Cardiac muscle cell (in vitro differentiated cells and primary cell): ENCODE data around the gene HID1. TPM values are rescaled to one million over a fixed set of nuclear protein-coding genes. Genes with fewer than 3 reads are reported as not detected.
"Not testable (repeated sequence)": the region's sequence is repeated elsewhere in the genome, so short reads cannot be mapped to it uniquely, and the experiment has no call there.

Source experiments
- DNase-seq, 2 donors: peaks; one replicate each; pipeline versions ENCODE4 v3.0.0 to v3.0.0-alpha.2; 2010 to 2017; ENCODE audit warnings: low read depth in 1 of 2, low spot score in 1 of 2
- H3K27ac ChIP-seq: fragments of 200-600 bp; sonication (generic); 2 replicates; pipeline ENCODE4 v1.5.1; 2016
- H3K27me3 ChIP-seq: fragments of 200-600 bp; sonication (generic); 2 replicates; pipeline ENCODE4 v1.6.0; 2016; ENCODE audit warnings: control low read depth
- H3K36me3 ChIP-seq: fragments of 200-600 bp; sonication (generic); 2 replicates; pipeline ENCODE4 v1.5.1; 2016; ENCODE audit warnings: control low read depth
- H3K4me1 ChIP-seq: fragments of 200-600 bp; sonication (generic); 2 replicates; pipeline ENCODE4 v1.8.1; 2017; ENCODE audit warnings: low read depth, mild to moderate bottlenecking, mixed run types
- H3K4me3 ChIP-seq: fragments of 200-600 bp; sonication (generic); 2 replicates; pipeline ENCODE4 v1.5.1; 2016; ENCODE audit warnings: mild to moderate bottlenecking
- H3K9me3 ChIP-seq: fragments of 200-600 bp; sonication (generic); 2 replicates; pipeline ENCODE4 v1.5.1; 2017; ENCODE audit warnings: low read depth, mild to moderate bottlenecking, control low read depth
- CTCF ChIP-seq: IDR thresholded peaks from 2 replicates; pipeline ENCODE4 v1.5.1; 2012; ENCODE audit warnings: low read depth, mild to moderate bottlenecking, low read length
- polyA plus RNA-seq: library from polyadenylated mRNA; unstranded; fragments of >200 nt; fragmentation: Nextera tagmentation; extraction: Ambion mirVana; gene quantifications from 2 replicates; pipeline ENCODE4 v1.2.1, GENCODE V29; 2016
- total RNA-seq: library from RNA; depleted of rRNA; stranded (reverse); fragments of >200 nt; gene quantifications from 2 replicates; pipeline ENCODE4 v1.2.3, GENCODE V29; 2016

The HID1 gene
- total and polyA plus RNA-seq, 2 experiments from 2014 or later = 45.4 to 46.3 TPM

GRCh38 chr17:74987909-74988711 lies 15.6 kb upstream of the HID1 start:
- peak; percentile 36 for TF ChIP-seq CTCF
- H3K36me3 ChIP-seq = no peaks in the 10 kb centered on the region

GRCh38 chr17:74987418-74987908 lies 14.9 kb upstream of the HID1 start, which contains the start of gene CDR2L:
TSS of gene CDR2L (plus strand) at chr17:74987632. CDS start at chr17:74988044, 412 bp downstream.
- Histone ChIP-seq H3K36me3 (no peaks in the 10 kb centered on the region), H3K27ac (peak within 1 kb of the TSS; percentile 73), H3K4me1 (no peaks in the 10 kb centered on the region), H3K27me3 (no peaks in the 10 kb centered on the region), H3K9me3 (no peaks in the 10 kb centered on the region), H3K4me3 (peak within 1 kb of the TSS; percentile 83)
- peak; percentile 95 to 97 for DNase-seq
- no peak for TF ChIP-seq CTCF

More at GRCh38 chr17:74987909-74988711, 15.6 kb upstream of the HID1 start:
- H3K4me3 ChIP-seq = peak overlapping the region; percentile 83
- no peaks in the 10 kb centered on the region for H3K9me3 ChIP-seq
- peak; percentile 70 to 73 for DNase-seq
- H3K4me1 ChIP-seq = no peaks in the 10 kb centered on the region
- no peaks in the 10 kb centered on the region for H3K27me3 ChIP-seq
- H3K27ac ChIP-seq = peak overlapping the region; percentile 73

- no peaks in the 10 kb centered on the region for H3K4me1 ChIP-seq
- no peak for DNase-seq
- no peak for TF ChIP-seq CTCF
- H3K4me3 ChIP-seq = no peak overlapping the region
- H3K27me3 ChIP-seq = no peaks in the 10 kb centered on the region
- no peak overlapping the region for H3K27ac ChIP-seq
- H3K9me3 ChIP-seq = no peaks in the 10 kb centered on the region
- no peaks in the 10 kb centered on the region for H3K36me3 ChIP-seq
Observed at GRCh38 chr17:74986206-74986576, 13.6 kb upstream of the HID1 start.

GRCh38 chr17:74982663-74983313 lies 10.2 kb upstream of the HID1 start:
- DNase-seq = peak in 1 of 2 donors; percentile 10

GRCh38 chr17:74981979-74982662 lies 9.6 kb upstream of the HID1 start:
- Histone ChIP-seq H3K36me3 (no peaks in the 10 kb centered on the region), H3K27me3 (no peaks in the 10 kb centered on the region), H3K27ac (peak overlapping the region; percentile 61), H3K4me1 (no peaks in the 10 kb centered on the region), H3K9me3 (no peaks in the 10 kb centered on the region), H3K4me3 (peak overlapping the region; percentile 61)
- TF ChIP-seq CTCF = no peak
- DNase-seq = peak; percentile 59 to 90

More at GRCh38 chr17:74982663-74983313, 10.2 kb upstream of the HID1 start:
- H3K27me3 ChIP-seq, H3K4me1 ChIP-seq, H3K9me3 ChIP-seq, H3K36me3 ChIP-seq: not testable (repeated sequence)
- peak overlapping the region; percentile 61 for H3K27ac ChIP-seq
- H3K4me3 ChIP-seq = peak overlapping the region; percentile 61
